Endothelial cell of umbilical vein (primary cell): ENCODE measurements around the gene ARHGEF7. TPM values are rescaled to one million over a fixed set of nuclear protein-coding genes. Genes with fewer than 3 reads are reported as not detected.

Source experiments
- BruUV-seq: library from RNA; stranded (reverse); fragments of 400-500 nt; replicated peaks from 2 replicates; lab custom pipeline; 2021; lab: Mats Ljungman, UMichigan
- CTCF ChIA-PET: fragments of 300-600, 350-600 bp; sonication (Branson Sonifier 250); formaldehyde crosslinking; loops from one replicate; lab custom pipeline; 2021; ENCODE audit warnings: antibody characterized with exemption, inconsistent platforms; lab: Charles Lee
- POLR2A ChIA-PET: fragments of 300-600, 350-600 bp; sonication (Branson Sonifier 250); formaldehyde crosslinking; loops from one replicate; lab custom pipeline; 2021; ENCODE audit warnings: antibody characterized with exemption, inconsistent platforms; lab: Charles Lee
- DNase-seq: peaks from one replicate; pipeline ENCODE4 v3.0.0-alpha.2; 2011; ENCODE audit warnings: low read depth, low spot score
- FAIRE-seq: peaks from 2 replicates; lab custom pipeline; 2011; peaks lifted over from hg19 to GRCh38; lab: Jason Lieb, UNC
- H2AFZ ChIP-seq: 2 replicates; pipeline ENCODE4 v1.6.0; 2012; ENCODE audit warnings: low read depth, low read length, control low read depth, inconsistent platforms
- H3K27ac ChIP-seq: 2 replicates; pipeline ENCODE4 v1.5.1; 2011; ENCODE audit warnings: low read depth, mild to moderate bottlenecking, control low read depth, low read length, moderate library complexity; ENCODE audit not compliant: insufficient read depth
- H3K27me3 ChIP-seq, 2 experiments: 2 replicates each; pipeline versions ENCODE4 v1.6.0 to v1.6.1; 2011; ENCODE audit warnings: low read length in 2 of 2, mixed read lengths in 1 of 2; ENCODE audit not compliant: control insufficient read depth in 2 of 2, insufficient read depth in 2 of 2
- H3K36me3 ChIP-seq, 2 experiments: 2 replicates in 1 of 2; 3 replicates in 1 of 2; pipeline ENCODE4 v1.5.1; 2011; ENCODE audit warnings: low read length in 2 of 2, mild to moderate bottlenecking in 1 of 2, moderate library complexity in 1 of 2; ENCODE audit not compliant: control insufficient read depth in 2 of 2, insufficient read depth in 2 of 2; ENCODE audit errors: extremely low read depth in 1 of 2
- H3K4me1 ChIP-seq: 3 replicates; pipeline ENCODE4 v1.5.1; 2011; ENCODE audit warnings: mild to moderate bottlenecking, low read length; ENCODE audit not compliant: control insufficient read depth, insufficient read depth; ENCODE audit errors: extremely low read depth
- H3K4me2 ChIP-seq: 2 replicates; pipeline ENCODE4 v1.6.1; 2011; ENCODE audit warnings: low read length, control low read depth, mixed read lengths; ENCODE audit not compliant: insufficient read depth
- H3K4me3 ChIP-seq, 3 experiments: fragments of 200-600 bp in 1 of 3; sonication (generic), shearing (Covaris generic) in 1 of 3; replicated peaks in 1 of 3; 2 replicates each; pipeline ENCODE4 v1.5.1; 2011 to 2016; ENCODE audit warnings: control low read depth in 3 of 3, low read length in 3 of 3, mild to moderate bottlenecking in 2 of 3, inconsistent platforms in 1 of 3, low read depth in 1 of 3, moderate library complexity in 1 of 3; ENCODE audit not compliant: insufficient read depth in 1 of 3
- H3K79me2 ChIP-seq: 2 replicates; pipeline ENCODE4 v1.6.0; 2012; ENCODE audit warnings: low read length, inconsistent platforms; ENCODE audit not compliant: control insufficient read depth, insufficient read depth
- H3K9ac ChIP-seq: replicated peaks from 2 replicates; pipeline ENCODE3; 2011; ENCODE audit warnings: low read length, control low read depth; ENCODE audit not compliant: insufficient read depth; ENCODE audit errors: extremely low read depth
- H3K9me1 ChIP-seq: replicated peaks from 3 replicates; pipeline ENCODE4 v1.6.0; 2011; ENCODE audit warnings: mild to moderate bottlenecking, low read length; ENCODE audit not compliant: control insufficient read depth, insufficient read depth; ENCODE audit errors: extremely low read depth
- H3K9me3 ChIP-seq: replicated peaks from 2 replicates; pipeline ENCODE4 v1.5.1; 2012; ENCODE audit warnings: low read length, inconsistent platforms; ENCODE audit not compliant: control insufficient read depth, insufficient read depth
- H4K20me1 ChIP-seq: replicated peaks from 2 replicates; pipeline ENCODE3; 2011; ENCODE audit warnings: mild to moderate bottlenecking, low read length; ENCODE audit not compliant: control insufficient read depth, insufficient read depth; ENCODE audit errors: extremely low read depth
- EZH2 ChIP-seq: IDR thresholded peaks from 2 replicates; pipeline ENCODE4 v1.6.1; 2012; ENCODE audit warnings: borderline replicate concordance, low read depth, mild to moderate bottlenecking, moderate library complexity, low read length, inconsistent platforms; ENCODE audit not compliant: severe bottlenecking
- FOS ChIP-seq: IDR thresholded peaks from 2 replicates; pipeline ENCODE4 v1.6.1; 2011; ENCODE audit warnings: mild to moderate bottlenecking, low read length, moderate library complexity, borderline replicate concordance; ENCODE audit not compliant: insufficient read depth
- GATA2 ChIP-seq: IDR thresholded peaks from 2 replicates; pipeline ENCODE4 v1.7.0; 2011; ENCODE audit warnings: low read depth, mild to moderate bottlenecking, moderate library complexity, mixed read lengths, low read length; ENCODE audit not compliant: insufficient read length, insufficient read depth
- JUN ChIP-seq: IDR thresholded peaks from 2 replicates; pipeline ENCODE4 v1.6.1; 2011; ENCODE audit warnings: borderline replicate concordance, low read depth; ENCODE audit not compliant: insufficient read length, insufficient read depth
- MAX ChIP-seq: IDR thresholded peaks from 2 replicates; pipeline ENCODE4 v1.6.1; 2011; ENCODE audit not compliant: insufficient read depth, insufficient read length
- MYC ChIP-seq: IDR thresholded peaks from one replicate; pipeline ENCODE4 v1.6.1; 2011; ENCODE audit warnings: mild to moderate bottlenecking, low read depth, low read length
- POLR2A ChIP-seq: IDR thresholded peaks from 2 replicates; pipeline ENCODE4 v1.6.1; 2012; ENCODE audit warnings: low read depth, mild to moderate bottlenecking, control low read depth, low read length
- POLR2AphosphoS5 ChIP-seq: IDR thresholded peaks from 2 replicates; pipeline ENCODE4 v1.6.1; 2012; ENCODE audit warnings: low read depth, mild to moderate bottlenecking, control low read depth, low read length, moderate library complexity; ENCODE audit not compliant: insufficient read depth
- dilution Hi-C: fragments of 300-500 bp; cut with MboI; formaldehyde crosslinking; loops from one replicate; pipeline ENCODE4 v1.15.0; 2019; ENCODE audit warnings: low sequenced_read_pairs; ENCODE audit not compliant: extremely low pct_ligation_motif_present
- intact Hi-C: fragments of 100-400 bp; cut with micrococcal nuclease; formaldehyde crosslinking; loops from one replicate; pipeline ENCODE4 v1.10.0; 2022
- polyA plus RNA-seq, 4 experiments: library from polyadenylated mRNA; depleted of rRNA in 3 of 4; stranded (reverse) in 3 of 4; unstranded in 1 of 4; fragments of >200 nt; gene quantifications; 2 replicates each; pipeline versions ENCODE4 v1.2.1 to v1.2.3, GENCODE V29; 2011 to 2012; ENCODE audit warnings: missing spikeins in 1 of 4
- total RNA-seq: library from RNA; stranded (reverse); gene quantifications from 2 replicates; pipeline ENCODE4 v1.2.3, GENCODE V29; 2021
- TF ChIP-seq, protein P1 (sequence below), 2 donors: IDR thresholded peaks; 1 replicate in 1 of 2; 2 replicates in 1 of 2; pipeline ENCODE4 v1.5.1; 2011; ENCODE audit warnings: low read length in 2 of 2, mild to moderate bottlenecking in 2 of 2, moderate library complexity in 2 of 2, control low read depth in 1 of 2, inconsistent platforms in 1 of 2, low read depth in 1 of 2; ENCODE audit not compliant: insufficient read depth in 1 of 2; ENCODE audit errors: extremely low read depth in 1 of 2

The ARHGEF7 gene
- total and polyA plus RNA-seq, 2 donors (not counting 3 experiments of a cell fraction or from before 2014, with no cell fraction given): 94.9 to 155 TPM

- Histone ChIP-seq H3K79me2 (no peaks in the 10 kb centered on the region), H3K9ac (no peak overlapping the region), H3K27me3 (no peaks in the 10 kb centered on the region), H3K4me3 (no peak overlapping the region), H3K4me2 (no peak overlapping the region), H3K27ac (no peak overlapping the region), H3K9me1 (no peaks in the 10 kb centered on the region), H3K36me3 (peaks cover 0 to 3% of the 10 kb centered on the region in 2 experiments), H4K20me1 (no peaks in the 10 kb centered on the region), H3K4me1 (peaks cover 4% of the 10 kb centered on the region), H2AFZ (no peak overlapping the region), H3K9me3 (no peaks in the 10 kb centered on the region)
- BruUV-seq: no TSS peak
- POLR2A ChIA-PET: no interaction called here
- dilution Hi-C loops: no loop called here
- intact Hi-C loops: no loop called here
- no peak for TF ChIP-seq POLR2AphosphoS5
- no peak for TF ChIP-seq POLR2A
- TF ChIP-seq MAX: no peak
- TF ChIP-seq, protein P1, sequence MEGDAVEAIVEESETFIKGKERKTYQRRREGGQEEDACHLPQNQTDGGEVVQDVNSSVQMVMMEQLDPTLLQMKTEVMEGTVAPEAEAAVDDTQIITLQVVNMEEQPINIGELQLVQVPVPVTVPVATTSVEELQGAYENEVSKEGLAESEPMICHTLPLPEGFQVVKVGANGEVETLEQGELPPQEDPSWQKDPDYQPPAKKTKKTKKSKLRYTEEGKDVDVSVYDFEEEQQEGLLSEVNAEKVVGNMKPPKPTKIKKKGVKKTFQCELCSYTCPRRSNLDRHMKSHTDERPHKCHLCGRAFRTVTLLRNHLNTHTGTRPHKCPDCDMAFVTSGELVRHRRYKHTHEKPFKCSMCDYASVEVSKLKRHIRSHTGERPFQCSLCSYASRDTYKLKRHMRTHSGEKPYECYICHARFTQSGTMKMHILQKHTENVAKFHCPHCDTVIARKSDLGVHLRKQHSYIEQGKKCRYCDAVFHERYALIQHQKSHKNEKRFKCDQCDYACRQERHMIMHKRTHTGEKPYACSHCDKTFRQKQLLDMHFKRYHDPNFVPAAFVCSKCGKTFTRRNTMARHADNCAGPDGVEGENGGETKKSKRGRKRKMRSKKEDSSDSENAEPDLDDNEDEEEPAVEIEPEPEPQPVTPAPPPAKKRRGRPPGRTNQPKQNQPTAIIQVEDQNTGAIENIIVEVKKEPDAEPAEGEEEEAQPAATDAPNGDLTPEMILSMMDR (IDR thresholded peaks at IDR 0.05; ENCODE audit: extremely low read depth in 1 of 2, insufficient read depth in 1 of 2, low read depth in 1 of 2, low read length in 2 of 2): no peak
- TF ChIP-seq GATA2: no peak
- TF ChIP-seq JUN: no peak
- no peak for TF ChIP-seq FOS
- no peak for TF ChIP-seq MYC
- TF ChIP-seq EZH2: no peak
- CTCF ChIA-PET: no interaction called here
- no peak for FAIRE-seq
- no peak for DNase-seq
Measured at GRCh38 chr13:111317042-111317550, 202.0 kb downstream of the ARHGEF7 start.
